ENCODE results near the gene ANO2.
"Not testable (repeated sequence)": the region's sequence is repeated elsewhere in the genome, so short reads cannot be mapped to it uniquely, and the experiment has no call there.

ANO2 gene

GRCh38 chr12:5682581-5682980 lies 262.5 kb downstream of the ANO2 start:
- TF ChIP-seq ZNF8 (CRISPR knock-in tag; IDR thresholded peaks at IDR 0.05), result no peak
- no peak for TF ChIP-seq PPARA (CRISPR knock-in tag; IDR thresholded peaks at IDR 0.05; ENCODE audit: borderline replicate concordance)
- TF ChIP-seq, protein P1, sequence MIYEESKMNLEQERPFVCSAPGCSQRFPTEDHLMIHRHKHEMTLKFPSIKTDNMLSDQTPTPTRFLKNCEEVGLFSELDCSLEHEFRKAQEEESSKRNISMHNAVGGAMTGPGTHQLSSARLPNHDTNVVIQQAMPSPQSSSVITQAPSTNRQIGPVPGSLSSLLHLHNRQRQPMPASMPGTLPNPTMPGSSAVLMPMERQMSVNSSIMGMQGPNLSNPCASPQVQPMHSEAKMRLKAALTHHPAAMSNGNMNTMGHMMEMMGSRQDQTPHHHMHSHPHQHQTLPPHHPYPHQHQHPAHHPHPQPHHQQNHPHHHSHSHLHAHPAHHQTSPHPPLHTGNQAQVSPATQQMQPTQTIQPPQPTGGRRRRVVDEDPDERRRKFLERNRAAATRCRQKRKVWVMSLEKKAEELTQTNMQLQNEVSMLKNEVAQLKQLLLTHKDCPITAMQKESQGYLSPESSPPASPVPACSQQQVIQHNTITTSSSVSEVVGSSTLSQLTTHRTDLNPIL (CRISPR knock-in tag; IDR thresholded peaks at IDR 0.05; ENCODE audit: low read depth), result no peak
- no peak for TF ChIP-seq ARNTL (CRISPR knock-in tag; IDR thresholded peaks at IDR 0.05; ENCODE audit: borderline replicate concordance, low read depth)
- no peak for TF ChIP-seq ZC3H10 (CRISPR knock-in tag; IDR thresholded peaks at IDR 0.05)
- TF ChIP-seq TOX (CRISPR knock-in tag; IDR thresholded peaks at IDR 0.05; ENCODE audit: borderline replicate concordance), result no peak
- no peak for TF ChIP-seq TCF4 (CRISPR knock-in tag; IDR thresholded peaks at IDR 0.05; ENCODE audit: borderline replicate concordance)
- no peak for TF ChIP-seq ZFP30 (CRISPR knock-in tag; IDR thresholded peaks at IDR 0.05)
- no peak for TF ChIP-seq ISL1 (CRISPR knock-in tag; IDR thresholded peaks at IDR 0.05)
- TF ChIP-seq, protein P2, sequence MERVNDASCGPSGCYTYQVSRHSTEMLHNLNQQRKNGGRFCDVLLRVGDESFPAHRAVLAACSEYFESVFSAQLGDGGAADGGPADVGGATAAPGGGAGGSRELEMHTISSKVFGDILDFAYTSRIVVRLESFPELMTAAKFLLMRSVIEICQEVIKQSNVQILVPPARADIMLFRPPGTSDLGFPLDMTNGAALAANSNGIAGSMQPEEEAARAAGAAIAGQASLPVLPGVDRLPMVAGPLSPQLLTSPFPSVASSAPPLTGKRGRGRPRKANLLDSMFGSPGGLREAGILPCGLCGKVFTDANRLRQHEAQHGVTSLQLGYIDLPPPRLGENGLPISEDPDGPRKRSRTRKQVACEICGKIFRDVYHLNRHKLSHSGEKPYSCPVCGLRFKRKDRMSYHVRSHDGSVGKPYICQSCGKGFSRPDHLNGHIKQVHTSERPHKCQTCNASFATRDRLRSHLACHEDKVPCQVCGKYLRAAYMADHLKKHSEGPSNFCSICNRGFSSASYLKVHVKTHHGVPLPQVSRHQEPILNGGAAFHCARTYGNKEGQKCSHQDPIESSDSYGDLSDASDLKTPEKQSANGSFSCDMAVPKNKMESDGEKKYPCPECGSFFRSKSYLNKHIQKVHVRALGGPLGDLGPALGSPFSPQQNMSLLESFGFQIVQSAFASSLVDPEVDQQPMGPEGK (CRISPR knock-in tag; IDR thresholded peaks at IDR 0.05; ENCODE audit: borderline replicate concordance), result no peak
- no peak for TF ChIP-seq BACH2 (CRISPR knock-in tag; IDR thresholded peaks at IDR 0.05; ENCODE audit: borderline replicate concordance)
- no peak for TF ChIP-seq POU6F1 (CRISPR knock-in tag; IDR thresholded peaks at IDR 0.05; ENCODE audit: borderline replicate concordance, low read depth)
- TF ChIP-seq ZNF70 (CRISPR knock-in tag; IDR thresholded peaks at IDR 0.05), result no peak
- ATAC-seq, result no peak

GRCh38 chr12:5678176-5678575 lies 266.9 kb downstream of the ANO2 start:
- TF ChIP-seq ZFP3 (CRISPR knock-in tag; IDR thresholded peaks at IDR 0.05) (no peak), POU6F1 (CRISPR knock-in tag; IDR thresholded peaks at IDR 0.05; ENCODE audit: borderline replicate concordance, low read depth) (no peak)
- no peak for ATAC-seq

GRCh38 chr12:5669624-5670023 lies 275.4 kb downstream of the ANO2 start:
- ATAC-seq, result not testable (repeated sequence)

GRCh38 chr12:5665615-5666014 lies 279.4 kb downstream of the ANO2 start:
- ATAC-seq, result no peak
- TF ChIP-seq ISL1 (CRISPR knock-in tag; IDR thresholded peaks at IDR 0.05) (no peak), ZFP3 (CRISPR knock-in tag; IDR thresholded peaks at IDR 0.05) (no peak), TOX (CRISPR knock-in tag; IDR thresholded peaks at IDR 0.05; ENCODE audit: borderline replicate concordance) (no peak), ZC3H10 (CRISPR knock-in tag; IDR thresholded peaks at IDR 0.05) (no peak), CSDC2 (CRISPR knock-in tag; IDR thresholded peaks at IDR 0.05) (no peak), ARNTL (CRISPR knock-in tag; IDR thresholded peaks at IDR 0.05; ENCODE audit: borderline replicate concordance, low read depth) (no peak), GLIS3 (CRISPR knock-in tag; IDR thresholded peaks at IDR 0.05) (no peak), BACH2 (CRISPR knock-in tag; IDR thresholded peaks at IDR 0.05; ENCODE audit: borderline replicate concordance) (no peak), SNAI2 (CRISPR knock-in tag; IDR thresholded peaks at IDR 0.05) (no peak), ESRRG (CRISPR knock-in tag; IDR thresholded peaks at IDR 0.05) (no peak), ZNF565 (CRISPR knock-in tag; conservative IDR thresholded peaks at IDR 0.05; ENCODE audit: low read depth) (no peak), PPARA (CRISPR knock-in tag; IDR thresholded peaks at IDR 0.05; ENCODE audit: borderline replicate concordance) (no peak), POU6F1 (CRISPR knock-in tag; IDR thresholded peaks at IDR 0.05; ENCODE audit: borderline replicate concordance, low read depth) (no peak), ZNF8 (CRISPR knock-in tag; IDR thresholded peaks at IDR 0.05) (no peak)
- TF ChIP-seq, protein P2 (CRISPR knock-in tag; IDR thresholded peaks at IDR 0.05; ENCODE audit: borderline replicate concordance), result no peak
- TF ChIP-seq, protein P3, sequence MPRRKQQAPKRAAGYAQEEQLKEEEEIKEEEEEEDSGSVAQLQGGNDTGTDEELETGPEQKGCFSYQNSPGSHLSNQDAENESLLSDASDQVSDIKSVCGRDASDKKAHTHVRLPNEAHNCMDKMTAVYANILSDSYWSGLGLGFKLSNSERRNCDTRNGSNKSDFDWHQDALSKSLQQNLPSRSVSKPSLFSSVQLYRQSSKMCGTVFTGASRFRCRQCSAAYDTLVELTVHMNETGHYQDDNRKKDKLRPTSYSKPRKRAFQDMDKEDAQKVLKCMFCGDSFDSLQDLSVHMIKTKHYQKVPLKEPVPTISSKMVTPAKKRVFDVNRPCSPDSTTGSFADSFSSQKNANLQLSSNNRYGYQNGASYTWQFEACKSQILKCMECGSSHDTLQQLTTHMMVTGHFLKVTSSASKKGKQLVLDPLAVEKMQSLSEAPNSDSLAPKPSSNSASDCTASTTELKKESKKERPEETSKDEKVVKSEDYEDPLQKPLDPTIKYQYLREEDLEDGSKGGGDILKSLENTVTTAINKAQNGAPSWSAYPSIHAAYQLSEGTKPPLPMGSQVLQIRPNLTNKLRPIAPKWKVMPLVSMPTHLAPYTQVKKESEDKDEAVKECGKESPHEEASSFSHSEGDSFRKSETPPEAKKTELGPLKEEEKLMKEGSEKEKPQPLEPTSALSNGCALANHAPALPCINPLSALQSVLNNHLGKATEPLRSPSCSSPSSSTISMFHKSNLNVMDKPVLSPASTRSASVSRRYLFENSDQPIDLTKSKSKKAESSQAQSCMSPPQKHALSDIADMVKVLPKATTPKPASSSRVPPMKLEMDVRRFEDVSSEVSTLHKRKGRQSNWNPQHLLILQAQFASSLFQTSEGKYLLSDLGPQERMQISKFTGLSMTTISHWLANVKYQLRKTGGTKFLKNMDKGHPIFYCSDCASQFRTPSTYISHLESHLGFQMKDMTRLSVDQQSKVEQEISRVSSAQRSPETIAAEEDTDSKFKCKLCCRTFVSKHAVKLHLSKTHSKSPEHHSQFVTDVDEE (CRISPR knock-in tag; IDR thresholded peaks at IDR 0.05), result no peak
- TF ChIP-seq, protein P4, sequence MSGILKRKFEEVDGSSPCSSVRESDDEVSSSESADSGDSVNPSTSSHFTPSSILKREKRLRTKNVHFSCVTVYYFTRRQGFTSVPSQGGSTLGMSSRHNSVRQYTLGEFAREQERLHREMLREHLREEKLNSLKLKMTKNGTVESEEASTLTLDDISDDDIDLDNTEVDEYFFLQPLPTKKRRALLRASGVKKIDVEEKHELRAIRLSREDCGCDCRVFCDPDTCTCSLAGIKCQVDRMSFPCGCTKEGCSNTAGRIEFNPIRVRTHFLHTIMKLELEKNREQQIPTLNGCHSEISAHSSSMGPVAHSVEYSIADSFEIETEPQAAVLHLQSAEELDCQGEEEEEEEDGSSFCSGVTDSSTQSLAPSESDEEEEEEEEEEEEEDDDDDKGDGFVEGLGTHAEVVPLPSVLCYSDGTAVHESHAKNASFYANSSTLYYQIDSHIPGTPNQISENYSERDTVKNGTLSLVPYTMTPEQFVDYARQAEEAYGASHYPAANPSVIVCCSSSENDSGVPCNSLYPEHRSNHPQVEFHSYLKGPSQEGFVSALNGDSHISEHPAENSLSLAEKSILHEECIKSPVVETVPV (CRISPR knock-in tag; IDR thresholded peaks at IDR 0.05), result no peak

Measured in SK-N-SH treated with all-trans-retinoic acid at 6 μM for 48 hours (cell line).